HUES48 (cell line): ENCODE results near the gene SLC36A4.

Experiments
- H3K27ac ChIP-seq: one replicate; pipeline ENCODE4 v1.7.0; 2013; ENCODE audit warnings: low read depth, low read length, inconsistent platforms
- H3K27me3 ChIP-seq: 2 replicates; pipeline ENCODE4 v1.6.1; 2013; ENCODE audit warnings: mild to moderate bottlenecking, low read length; ENCODE audit not compliant: control insufficient read depth, insufficient read depth
- H3K36me3 ChIP-seq: 2 replicates; pipeline ENCODE4 v1.6.1; 2013; ENCODE audit warnings: low read length; ENCODE audit not compliant: control insufficient read depth, insufficient read depth
- H3K4me1 ChIP-seq: 2 replicates; pipeline ENCODE4 v1.6.1; 2013; ENCODE audit warnings: mild to moderate bottlenecking, low read length; ENCODE audit not compliant: control insufficient read depth, insufficient read depth
- H3K4me3 ChIP-seq: 2 replicates; pipeline ENCODE4 v1.5.1; 2013; ENCODE audit warnings: mild to moderate bottlenecking, low read depth, low read length
- H3K9ac ChIP-seq: 2 replicates; pipeline ENCODE4 v1.6.1; 2013; ENCODE audit warnings: mild to moderate bottlenecking, low read depth, low read length, moderate library complexity
- H3K9me3 ChIP-seq: 2 replicates; pipeline ENCODE4 v1.6.1; 2013; ENCODE audit warnings: low read length; ENCODE audit not compliant: control insufficient read depth, insufficient read depth

Gene SLC36A4

DNA sequence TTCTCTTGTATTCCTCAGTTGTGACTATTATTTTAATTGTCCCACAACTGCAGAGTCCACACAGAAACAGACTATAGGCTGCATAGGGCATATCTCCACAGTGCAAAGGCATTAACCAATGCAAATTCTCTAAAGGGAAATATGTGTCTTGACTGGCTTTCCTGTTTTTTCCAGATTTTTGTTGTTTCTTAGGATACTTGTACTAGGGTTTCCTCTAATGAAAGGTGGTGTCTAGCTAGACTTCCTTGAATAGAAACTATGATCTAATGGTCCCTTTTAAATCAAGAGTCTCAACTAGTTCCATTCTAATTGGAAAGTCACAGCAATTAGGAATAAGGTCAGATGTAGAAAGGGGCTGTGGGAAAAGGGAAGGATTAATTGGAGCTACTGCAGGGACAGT, 37.6 kb downstream of the SLC36A4 start:
- H3K27me3 ChIP-seq, result no peaks in the 10 kb centered on the region
- no peaks in the 10 kb centered on the region for H3K4me1 ChIP-seq
- H3K9ac ChIP-seq, result no peak overlapping the region
- peaks cover 57% of the 10 kb centered on the region for H3K36me3 ChIP-seq
- no peak overlapping the region for H3K27ac ChIP-seq
- no peak overlapping the region for H3K4me3 ChIP-seq
- no peaks in the 10 kb centered on the region for H3K9me3 ChIP-seq

DNA sequence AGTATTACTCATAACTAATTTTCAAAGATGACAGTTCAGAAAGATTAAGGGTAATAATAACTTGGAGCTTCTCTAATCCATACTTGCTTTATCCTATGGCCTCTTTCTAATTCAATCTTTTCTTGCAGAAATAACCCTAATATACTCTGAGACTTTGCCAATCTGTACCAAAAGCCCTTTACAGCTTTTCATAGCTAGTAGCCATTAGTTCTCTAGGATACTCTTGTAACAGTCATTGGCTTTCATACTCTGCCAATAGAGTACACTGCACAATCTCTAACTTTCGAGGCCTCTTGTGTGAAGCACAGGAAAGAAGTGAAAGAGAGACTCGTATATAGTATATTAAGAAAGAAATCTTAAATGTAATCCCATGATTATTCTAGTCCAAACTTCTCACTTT, 38.1 kb downstream of the SLC36A4 start:
- H3K9ac ChIP-seq, result no peak overlapping the region
- no peaks in the 10 kb centered on the region for H3K9me3 ChIP-seq
- no peak overlapping the region for H3K4me3 ChIP-seq
- H3K27ac ChIP-seq, result no peak overlapping the region
- no peaks in the 10 kb centered on the region for H3K4me1 ChIP-seq
- no peaks in the 10 kb centered on the region for H3K27me3 ChIP-seq
- peaks cover 53% of the 10 kb centered on the region for H3K36me3 ChIP-seq

DNA sequence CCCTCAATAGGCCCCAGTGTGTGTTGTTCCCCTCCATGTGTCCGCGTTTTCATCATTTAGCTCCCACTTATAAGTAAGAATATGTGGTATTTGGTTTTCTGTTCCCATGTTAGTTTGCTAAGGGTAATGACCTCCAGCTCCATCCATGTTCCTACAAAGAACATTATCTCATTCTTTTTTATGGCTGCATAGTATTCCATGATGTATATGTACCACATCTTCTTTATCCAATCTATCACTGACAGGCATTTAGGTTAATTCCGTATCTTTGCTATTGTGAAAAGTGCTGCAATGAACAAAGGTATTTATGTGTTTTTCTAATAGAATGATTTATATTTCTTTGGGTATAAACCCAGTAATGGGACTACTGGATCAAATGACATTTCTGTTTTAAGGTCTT, 42.1 kb downstream of the SLC36A4 start:
- no peaks in the 10 kb centered on the region for H3K9me3 ChIP-seq
- no peaks in the 10 kb centered on the region for H3K4me1 ChIP-seq
- no peak overlapping the region for H3K9ac ChIP-seq
- H3K27me3 ChIP-seq, result no peaks in the 10 kb centered on the region
- no peak overlapping the region for H3K4me3 ChIP-seq
- H3K27ac ChIP-seq, result no peak overlapping the region
- H3K36me3 ChIP-seq, result peaks cover 33% of the 10 kb centered on the region

DNA sequence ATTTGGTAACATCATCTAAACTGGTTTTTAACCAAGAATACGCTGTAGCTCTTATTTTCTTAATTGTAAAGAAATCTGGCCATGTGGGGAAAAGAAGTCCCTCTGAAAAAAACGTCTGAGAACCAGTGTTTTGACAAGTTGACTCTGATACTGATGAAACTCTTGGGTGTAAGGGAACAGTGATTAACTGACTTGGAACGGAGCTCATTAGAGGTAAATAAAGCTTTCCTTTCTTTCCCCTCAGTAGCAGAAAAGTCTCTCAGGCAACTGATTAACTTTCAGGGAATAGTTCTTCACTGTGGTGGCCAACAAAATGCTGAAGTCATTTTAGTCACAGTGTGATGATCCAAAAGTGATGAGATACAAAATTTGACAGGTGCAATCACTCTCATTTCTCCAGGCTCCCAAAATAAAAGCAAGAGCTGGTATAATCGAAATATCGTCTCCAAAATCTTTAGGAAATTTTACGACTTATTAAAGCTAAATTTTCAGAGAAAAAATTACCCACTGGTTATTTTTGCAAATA, 52.3 kb downstream of the SLC36A4 start:
- Histone ChIP-seq H3K9ac (no peak overlapping the region), H3K36me3 (peaks cover 15% of the 10 kb centered on the region), H3K4me3 (no peak overlapping the region), H3K4me1 (no peaks in the 10 kb centered on the region), H3K9me3 (no peaks in the 10 kb centered on the region), H3K27ac (no peak overlapping the region), H3K27me3 (no peaks in the 10 kb centered on the region)

DNA sequence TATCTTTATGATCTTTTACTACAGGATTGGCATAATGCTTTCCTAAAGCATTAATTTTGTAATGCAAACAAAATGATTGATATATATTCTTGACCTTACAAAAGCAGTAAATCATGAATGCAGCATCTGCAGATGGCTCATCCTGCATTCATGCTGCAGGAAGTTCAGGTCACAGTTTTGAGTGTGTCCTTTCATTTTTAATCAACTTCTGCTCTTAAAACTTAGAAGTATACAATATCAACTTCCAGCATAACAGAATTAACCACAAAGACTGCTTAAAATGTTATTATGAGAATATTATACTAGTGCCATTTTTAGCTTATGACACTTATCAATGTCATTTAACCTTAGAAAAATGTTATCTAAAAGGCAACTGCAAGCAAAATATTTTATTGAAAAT, 54.0 kb downstream of the SLC36A4 start:
- Histone ChIP-seq H3K36me3 (peaks cover 15% of the 10 kb centered on the region), H3K9ac (no peak overlapping the region), H3K9me3 (no peaks in the 10 kb centered on the region), H3K27ac (no peak overlapping the region), H3K4me3 (no peak overlapping the region), H3K4me1 (no peaks in the 10 kb centered on the region), H3K27me3 (no peaks in the 10 kb centered on the region)

DNA sequence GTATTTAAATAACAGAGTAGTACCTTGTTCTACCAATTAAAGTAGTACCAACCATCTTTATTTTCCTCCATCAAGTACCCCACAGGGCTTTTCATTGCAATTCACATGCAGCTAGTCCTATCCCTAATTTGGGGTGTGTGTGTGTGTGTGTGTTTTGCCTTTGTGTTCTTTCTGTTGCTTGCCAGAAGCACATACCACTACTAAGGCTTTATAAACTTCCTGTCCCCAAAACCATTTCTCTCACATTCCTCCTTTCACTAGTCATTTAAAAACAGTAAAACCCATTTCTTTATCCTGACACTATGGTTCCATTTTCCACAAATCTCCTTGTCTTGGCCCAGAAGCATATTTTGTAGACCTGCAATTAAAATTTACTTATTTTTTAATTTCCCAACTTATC, 54.6 kb downstream of the SLC36A4 start:
- Histone ChIP-seq H3K27me3 (no peaks in the 10 kb centered on the region), H3K4me1 (no peaks in the 10 kb centered on the region), H3K9ac (no peak overlapping the region), H3K36me3 (peaks cover 9% of the 10 kb centered on the region; the same call in 1 of the 2 replicates), H3K4me3 (no peak overlapping the region), H3K27ac (no peak overlapping the region), H3K9me3 (no peaks in the 10 kb centered on the region)

DNA sequence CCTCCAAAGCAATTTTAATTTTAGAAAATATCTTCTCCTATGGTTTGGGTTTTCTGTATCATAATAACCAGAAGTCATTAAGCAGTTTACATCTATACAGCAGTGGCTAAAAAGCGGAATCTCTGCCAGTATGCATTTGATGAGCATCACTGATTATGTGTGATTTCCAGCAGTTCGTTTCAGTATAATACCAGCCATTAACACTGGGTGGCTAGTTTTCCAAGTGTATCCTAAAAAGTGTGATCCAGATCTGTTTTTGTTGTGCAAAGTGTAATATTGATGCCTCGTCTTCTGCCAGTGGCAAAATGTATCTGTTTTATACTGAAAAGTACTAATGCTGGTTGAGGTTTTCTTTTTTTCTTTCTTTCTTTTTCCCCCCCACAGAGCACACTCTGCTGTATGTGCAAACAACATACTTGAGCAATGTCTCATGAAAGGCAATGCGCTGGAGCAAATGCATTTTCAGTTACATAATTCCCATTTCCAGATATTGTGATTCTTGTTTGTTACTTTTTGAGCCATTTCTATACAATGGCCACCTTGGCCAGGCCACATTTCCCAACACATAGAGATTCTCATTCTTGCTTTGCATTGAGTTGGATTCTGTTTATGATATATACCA, 64.2 kb downstream of the SLC36A4 start:
- H3K27me3 ChIP-seq, result no peaks in the 10 kb centered on the region
- no peak overlapping the region for H3K4me3 ChIP-seq
- H3K9me3 ChIP-seq, result no peaks in the 10 kb centered on the region
- H3K4me1 ChIP-seq, result no peaks in the 10 kb centered on the region
- H3K9ac ChIP-seq, result no peak overlapping the region
- H3K36me3 ChIP-seq, result no peaks in the 10 kb centered on the region
- H3K27ac ChIP-seq, result no peak overlapping the region

DNA sequence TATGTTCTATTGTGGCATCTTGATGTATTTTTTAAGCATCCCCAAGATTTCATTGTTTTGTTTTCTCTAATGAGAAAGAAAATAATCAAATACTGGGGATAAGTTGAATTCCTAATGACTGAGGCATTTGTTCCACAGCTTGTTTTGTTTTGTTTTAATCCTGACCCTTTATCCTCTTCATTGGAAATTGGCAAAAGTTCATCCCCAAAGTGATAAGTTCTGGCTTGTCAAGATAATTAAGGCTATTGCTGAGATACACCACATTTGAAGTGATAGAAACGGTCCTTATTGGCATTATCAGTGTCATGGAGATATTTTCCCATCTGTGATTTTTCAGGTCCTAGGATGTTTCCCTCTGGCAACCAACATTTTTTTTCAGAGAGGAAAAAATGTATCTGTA, 65.0 kb downstream of the SLC36A4 start:
- Histone ChIP-seq H3K9me3 (no peaks in the 10 kb centered on the region), H3K36me3 (no peaks in the 10 kb centered on the region), H3K27me3 (no peaks in the 10 kb centered on the region), H3K9ac (no peak overlapping the region), H3K4me3 (no peak overlapping the region), H3K4me1 (no peaks in the 10 kb centered on the region), H3K27ac (no peak overlapping the region)

DNA sequence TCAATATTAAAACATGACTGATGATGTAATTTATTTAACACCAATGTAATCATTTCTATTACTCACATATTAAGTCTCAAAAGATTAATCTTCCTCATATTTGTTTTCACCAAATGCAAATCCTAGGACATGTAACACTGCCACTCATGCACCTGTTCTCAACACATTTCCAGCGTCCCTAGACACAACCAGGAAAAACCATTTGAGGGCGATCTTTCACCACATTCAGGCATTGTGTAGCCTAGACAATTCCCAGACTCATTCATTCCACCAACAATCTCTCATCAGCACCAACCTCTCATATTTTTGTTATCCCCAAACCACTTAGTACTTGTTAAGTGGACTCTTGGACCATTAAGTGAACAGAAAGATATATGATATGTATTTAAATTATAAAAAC, 66.1 kb downstream of the SLC36A4 start:
- H3K4me3 ChIP-seq, result no peak overlapping the region
- no peaks in the 10 kb centered on the region for H3K27me3 ChIP-seq
- H3K9me3 ChIP-seq, result no peaks in the 10 kb centered on the region
- no peaks in the 10 kb centered on the region for H3K36me3 ChIP-seq
- H3K4me1 ChIP-seq, result no peaks in the 10 kb centered on the region
- H3K9ac ChIP-seq, result no peak overlapping the region
- H3K27ac ChIP-seq, result no peak overlapping the region

DNA sequence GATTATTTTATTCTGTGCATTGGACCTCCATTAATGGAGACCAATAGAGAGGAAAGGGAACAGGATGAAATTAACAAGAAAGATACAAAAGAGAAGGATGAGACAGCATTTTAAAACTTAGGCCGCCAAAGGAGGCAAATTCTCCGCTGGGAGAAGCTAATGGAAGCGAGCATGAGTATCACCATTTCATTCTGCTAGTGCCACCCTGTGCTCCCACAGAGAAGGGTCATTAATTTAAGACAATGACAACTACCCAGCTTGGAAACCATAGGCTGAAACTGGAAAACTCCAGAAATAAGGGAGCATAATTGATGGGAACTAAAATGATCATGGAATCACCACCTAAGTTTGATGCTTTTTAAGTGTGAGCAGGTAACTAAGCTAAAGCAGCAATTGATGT, 69.2 kb downstream of the SLC36A4 start:
- H3K9me3 ChIP-seq, result no peaks in the 10 kb centered on the region
- no peak overlapping the region for H3K27ac ChIP-seq
- no peaks in the 10 kb centered on the region for H3K36me3 ChIP-seq
- no peak overlapping the region for H3K9ac ChIP-seq
- no peak overlapping the region for H3K4me3 ChIP-seq
- H3K27me3 ChIP-seq, result no peaks in the 10 kb centered on the region
- no peaks in the 10 kb centered on the region for H3K4me1 ChIP-seq

DNA sequence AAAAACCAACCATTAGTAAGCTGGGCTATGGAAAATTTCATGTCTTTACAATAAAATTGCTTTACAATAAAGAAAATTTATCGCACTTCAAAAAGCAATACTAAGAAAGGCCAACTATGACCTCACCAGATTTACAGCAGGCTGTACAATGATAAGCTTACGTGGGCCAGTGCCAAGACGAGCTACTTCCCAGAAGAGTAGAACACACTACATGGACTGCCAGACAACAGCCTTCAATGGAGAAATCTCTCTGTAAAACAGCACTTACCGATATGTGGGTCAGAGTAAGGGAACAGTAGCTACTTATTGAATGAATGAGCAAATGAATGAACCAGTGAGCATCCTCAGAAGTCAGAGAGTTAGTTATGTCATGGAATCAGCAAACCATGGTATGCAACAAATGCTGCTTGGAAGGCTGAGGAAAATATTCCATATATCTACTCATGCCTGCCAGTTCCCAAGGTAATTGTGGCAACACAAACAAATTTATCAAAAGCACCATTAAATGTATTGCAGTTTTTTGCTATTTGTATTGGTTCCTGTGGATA, 74.4 kb downstream of the SLC36A4 start:
- no peaks in the 10 kb centered on the region for H3K36me3 ChIP-seq
- H3K27ac ChIP-seq, result no peak overlapping the region
- H3K4me3 ChIP-seq, result no peak overlapping the region
- no peaks in the 10 kb centered on the region for H3K9me3 ChIP-seq
- H3K9ac ChIP-seq, result no peak overlapping the region
- H3K27me3 ChIP-seq, result no peaks in the 10 kb centered on the region
- peaks cover 3% of the 10 kb centered on the region; the same call in 1 of the 2 replicates for H3K4me1 ChIP-seq
